B cell (primary cell): Measurements from ENCODE around the gene ANKS1B.

Experiments
- EZH2 ChIP-seq: IDR thresholded peaks from 2 replicates; pipeline ENCODE4 v1.6.1; 2012; ENCODE audit warnings: borderline replicate concordance, low read depth, mild to moderate bottlenecking, moderate library complexity, low read length; ENCODE audit not compliant: insufficient read depth, poor library complexity, severe bottlenecking
- TF ChIP-seq, protein P1 (sequence below): fragments of 200-600 bp; IDR thresholded peaks from one replicate; pipeline ENCODE4 v1.8.0; 2022; ENCODE audit warnings: antibody characterized with exemption, mild to moderate bottlenecking

DNA sequence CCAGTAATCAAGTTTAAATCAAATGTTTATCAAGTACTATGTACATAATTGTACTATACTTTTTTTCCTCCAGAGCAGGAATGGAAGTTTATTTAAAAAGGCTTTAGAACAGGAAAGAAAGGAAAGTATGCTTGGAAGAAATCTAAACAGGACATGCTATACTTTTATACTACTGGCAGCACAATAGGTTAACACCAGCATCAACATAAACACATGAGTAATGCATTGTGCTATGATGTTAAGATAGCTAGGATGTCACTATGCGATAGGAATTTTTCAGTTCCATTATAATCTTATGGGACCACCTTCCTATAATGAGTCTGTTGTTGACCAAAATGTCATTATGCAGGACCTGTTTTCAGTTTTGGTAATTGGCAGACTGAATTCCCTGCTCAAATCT is 41.5 kb upstream of the ANKS1B start:
- TF ChIP-seq, protein P1, sequence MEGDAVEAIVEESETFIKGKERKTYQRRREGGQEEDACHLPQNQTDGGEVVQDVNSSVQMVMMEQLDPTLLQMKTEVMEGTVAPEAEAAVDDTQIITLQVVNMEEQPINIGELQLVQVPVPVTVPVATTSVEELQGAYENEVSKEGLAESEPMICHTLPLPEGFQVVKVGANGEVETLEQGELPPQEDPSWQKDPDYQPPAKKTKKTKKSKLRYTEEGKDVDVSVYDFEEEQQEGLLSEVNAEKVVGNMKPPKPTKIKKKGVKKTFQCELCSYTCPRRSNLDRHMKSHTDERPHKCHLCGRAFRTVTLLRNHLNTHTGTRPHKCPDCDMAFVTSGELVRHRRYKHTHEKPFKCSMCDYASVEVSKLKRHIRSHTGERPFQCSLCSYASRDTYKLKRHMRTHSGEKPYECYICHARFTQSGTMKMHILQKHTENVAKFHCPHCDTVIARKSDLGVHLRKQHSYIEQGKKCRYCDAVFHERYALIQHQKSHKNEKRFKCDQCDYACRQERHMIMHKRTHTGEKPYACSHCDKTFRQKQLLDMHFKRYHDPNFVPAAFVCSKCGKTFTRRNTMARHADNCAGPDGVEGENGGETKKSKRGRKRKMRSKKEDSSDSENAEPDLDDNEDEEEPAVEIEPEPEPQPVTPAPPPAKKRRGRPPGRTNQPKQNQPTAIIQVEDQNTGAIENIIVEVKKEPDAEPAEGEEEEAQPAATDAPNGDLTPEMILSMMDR, result no peak
- TF ChIP-seq EZH2, result no peak
